Panc1 (cell line): ENCODE results near the gene KCNQ4.

Source experiments
- SIN3A ChIP-seq: IDR thresholded peaks from 2 replicates; pipeline ENCODE4 v1.6.1; 2012; ENCODE audit warnings: low read depth, mild to moderate bottlenecking, low read length, moderate library complexity, borderline replicate concordance; ENCODE audit not compliant: insufficient read depth
- TCF7L2 ChIP-seq: IDR thresholded peaks from 2 replicates; pipeline ENCODE4 v1.6.1; 2011; ENCODE audit warnings: mild to moderate bottlenecking, low read depth, low read length, inconsistent platforms
- TF ChIP-seq, protein P1 (sequence below): fragments of 450-650 bp; IDR thresholded peaks from 2 replicates; pipeline ENCODE4 v1.5.1; 2017; ENCODE audit warnings: mild to moderate bottlenecking

DNA sequence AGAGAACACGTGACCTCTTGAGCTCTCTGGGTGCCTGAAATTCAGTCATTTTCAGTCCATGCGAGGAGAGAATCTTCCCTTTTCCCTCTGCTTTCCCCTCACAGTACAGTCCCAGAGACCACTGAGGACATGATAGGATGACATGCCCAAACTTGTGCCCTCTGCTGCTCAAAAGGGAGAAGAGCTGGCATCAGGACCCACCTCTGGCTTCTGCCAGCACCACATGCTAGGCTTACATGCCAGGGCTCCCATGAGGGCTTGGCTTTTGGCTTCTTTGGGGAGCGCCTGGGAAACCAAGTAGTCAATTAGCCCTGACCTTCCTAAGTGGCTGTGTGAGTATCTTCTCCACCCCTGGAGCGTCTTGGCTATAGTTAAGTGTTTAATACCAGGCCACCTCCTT, 13.8 kb upstream of the KCNQ4 start:
- TF ChIP-seq, protein P1, sequence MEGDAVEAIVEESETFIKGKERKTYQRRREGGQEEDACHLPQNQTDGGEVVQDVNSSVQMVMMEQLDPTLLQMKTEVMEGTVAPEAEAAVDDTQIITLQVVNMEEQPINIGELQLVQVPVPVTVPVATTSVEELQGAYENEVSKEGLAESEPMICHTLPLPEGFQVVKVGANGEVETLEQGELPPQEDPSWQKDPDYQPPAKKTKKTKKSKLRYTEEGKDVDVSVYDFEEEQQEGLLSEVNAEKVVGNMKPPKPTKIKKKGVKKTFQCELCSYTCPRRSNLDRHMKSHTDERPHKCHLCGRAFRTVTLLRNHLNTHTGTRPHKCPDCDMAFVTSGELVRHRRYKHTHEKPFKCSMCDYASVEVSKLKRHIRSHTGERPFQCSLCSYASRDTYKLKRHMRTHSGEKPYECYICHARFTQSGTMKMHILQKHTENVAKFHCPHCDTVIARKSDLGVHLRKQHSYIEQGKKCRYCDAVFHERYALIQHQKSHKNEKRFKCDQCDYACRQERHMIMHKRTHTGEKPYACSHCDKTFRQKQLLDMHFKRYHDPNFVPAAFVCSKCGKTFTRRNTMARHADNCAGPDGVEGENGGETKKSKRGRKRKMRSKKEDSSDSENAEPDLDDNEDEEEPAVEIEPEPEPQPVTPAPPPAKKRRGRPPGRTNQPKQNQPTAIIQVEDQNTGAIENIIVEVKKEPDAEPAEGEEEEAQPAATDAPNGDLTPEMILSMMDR: peak; percentile 46; the same call in 1 of the 2 replicates
- no peak for TF ChIP-seq TCF7L2
- TF ChIP-seq SIN3A: no peak
